ENCODE results near the gene EIF2B5. TPM values are rescaled to one million over a fixed set of nuclear protein-coding genes. Genes with fewer than 3 reads are reported as not detected.

EIF2B5 gene
- total and polyA plus RNA-seq, 2 of the 13 experiments (the other 11 are each of a cell fraction or from before 2014, with no cell fraction given): 38.4 to 60.2 TPM

DNA sequence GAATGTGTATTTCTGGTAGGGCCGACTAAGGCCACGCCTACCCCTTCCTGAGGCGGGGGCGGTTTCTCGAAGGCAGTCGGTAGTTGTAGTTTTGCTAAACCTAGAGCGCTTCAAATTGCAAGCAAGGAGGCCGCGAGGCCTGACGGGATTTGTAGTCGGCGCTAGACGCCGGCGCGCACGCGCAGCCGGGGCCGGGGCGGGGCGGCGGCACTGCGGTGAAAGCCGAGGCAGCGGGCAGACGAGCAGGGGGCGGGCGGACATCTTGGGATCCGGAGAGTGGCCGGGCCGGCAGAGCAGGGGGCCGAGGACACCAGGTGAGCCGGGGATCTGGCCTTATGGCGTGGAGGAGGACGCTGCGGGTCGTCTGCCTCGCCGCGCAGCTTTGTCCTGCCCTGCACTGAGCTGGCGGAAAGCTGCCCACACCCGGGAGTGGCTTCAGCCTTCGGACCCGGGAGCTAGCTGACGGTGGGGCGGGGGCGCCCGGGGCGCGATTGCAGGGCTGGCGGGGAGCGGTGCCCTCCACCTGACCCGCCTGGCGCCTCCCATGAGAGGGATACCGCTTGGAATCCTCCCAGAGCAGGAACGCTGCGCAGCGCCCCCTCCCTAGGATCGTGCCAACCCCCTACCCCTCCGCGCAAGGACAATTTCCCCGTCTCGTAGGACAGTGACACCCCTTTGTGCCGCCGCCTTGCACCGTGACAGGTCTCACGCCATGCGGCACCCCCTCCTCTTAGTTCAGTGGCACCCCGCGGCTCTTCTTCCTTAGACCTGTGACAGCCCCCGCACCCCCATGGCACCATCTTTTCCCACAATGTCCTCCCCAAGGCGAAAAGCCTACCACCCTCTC is 39.7 kb downstream of the EIF2B5 start, which contains the start of gene AP2M1 (continued):
- TF ChIP-seq, protein P1, sequence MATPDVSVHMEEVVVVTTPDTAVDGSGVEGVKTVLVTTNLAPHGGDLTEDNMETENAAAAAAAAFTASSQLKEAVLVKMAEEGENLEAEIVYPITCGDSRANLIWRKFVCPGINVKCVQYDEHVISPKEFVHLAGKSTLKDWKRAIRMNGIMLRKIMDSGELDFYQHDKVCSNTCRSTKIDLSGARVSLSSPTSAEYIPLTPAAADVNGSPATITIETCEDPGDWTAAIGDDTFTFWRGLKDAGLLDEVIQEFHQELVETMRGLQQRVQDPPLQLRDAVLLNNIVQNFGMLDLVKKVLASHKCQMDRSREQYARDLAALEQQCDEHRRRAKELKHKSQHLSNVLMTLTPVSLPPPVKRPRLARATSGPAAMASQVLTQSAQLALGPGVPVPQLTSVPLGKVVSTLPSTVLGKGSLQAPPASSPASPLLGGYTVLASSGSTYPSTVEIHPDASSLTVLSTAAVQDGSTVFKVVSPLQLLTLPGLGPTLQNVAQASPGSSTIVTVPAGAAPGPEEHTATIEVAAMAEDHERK (CRISPR knock-in tag; IDR thresholded peaks at IDR 0.05; ENCODE audit: low read depth): peak; percentile 45; the same call in 1 of the 2 replicates
- TF ChIP-seq, protein P2, sequence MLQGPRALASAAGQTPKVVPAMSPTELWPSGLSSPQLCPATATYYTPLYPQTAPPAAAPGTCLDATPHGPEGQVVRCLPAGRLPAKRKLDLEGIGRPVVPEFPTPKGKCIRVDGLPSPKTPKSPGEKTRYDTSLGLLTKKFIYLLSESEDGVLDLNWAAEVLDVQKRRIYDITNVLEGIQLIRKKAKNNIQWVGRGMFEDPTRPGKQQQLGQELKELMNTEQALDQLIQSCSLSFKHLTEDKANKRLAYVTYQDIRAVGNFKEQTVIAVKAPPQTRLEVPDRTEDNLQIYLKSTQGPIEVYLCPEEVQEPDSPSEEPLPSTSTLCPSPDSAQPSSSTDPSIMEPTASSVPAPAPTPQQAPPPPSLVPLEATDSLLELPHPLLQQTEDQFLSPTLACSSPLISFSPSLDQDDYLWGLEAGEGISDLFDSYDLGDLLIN (CRISPR knock-in tag; IDR thresholded peaks at IDR 0.05; ENCODE audit: borderline replicate concordance): no peak; the same call in 1 of the 2 replicates
- TF ChIP-seq, protein P3, sequence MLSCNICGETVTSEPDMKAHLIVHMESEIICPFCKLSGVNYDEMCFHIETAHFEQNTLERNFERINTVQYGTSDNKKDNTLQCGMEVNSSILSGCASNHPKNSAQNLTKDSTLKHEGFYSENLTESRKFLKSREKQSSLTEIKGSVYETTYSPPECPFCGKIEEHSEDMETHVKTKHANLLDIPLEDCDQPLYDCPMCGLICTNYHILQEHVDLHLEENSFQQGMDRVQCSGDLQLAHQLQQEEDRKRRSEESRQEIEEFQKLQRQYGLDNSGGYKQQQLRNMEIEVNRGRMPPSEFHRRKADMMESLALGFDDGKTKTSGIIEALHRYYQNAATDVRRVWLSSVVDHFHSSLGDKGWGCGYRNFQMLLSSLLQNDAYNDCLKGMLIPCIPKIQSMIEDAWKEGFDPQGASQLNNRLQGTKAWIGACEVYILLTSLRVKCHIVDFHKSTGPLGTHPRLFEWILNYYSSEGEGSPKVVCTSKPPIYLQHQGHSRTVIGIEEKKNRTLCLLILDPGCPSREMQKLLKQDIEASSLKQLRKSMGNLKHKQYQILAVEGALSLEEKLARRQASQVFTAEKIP (CRISPR knock-in tag; IDR thresholded peaks at IDR 0.05; ENCODE audit: borderline replicate concordance): no peak
- TF ChIP-seq POLR2G (IDR thresholded peaks at IDR 0.05; ENCODE audit: low read depth, low read length): peak; percentile 77
- TF ChIP-seq ZNF670 (CRISPR knock-in tag; IDR thresholded peaks at IDR 0.05; ENCODE audit: borderline replicate concordance): no peak; the same call in 1 of the 2 replicates
- TF ChIP-seq, protein P4, sequence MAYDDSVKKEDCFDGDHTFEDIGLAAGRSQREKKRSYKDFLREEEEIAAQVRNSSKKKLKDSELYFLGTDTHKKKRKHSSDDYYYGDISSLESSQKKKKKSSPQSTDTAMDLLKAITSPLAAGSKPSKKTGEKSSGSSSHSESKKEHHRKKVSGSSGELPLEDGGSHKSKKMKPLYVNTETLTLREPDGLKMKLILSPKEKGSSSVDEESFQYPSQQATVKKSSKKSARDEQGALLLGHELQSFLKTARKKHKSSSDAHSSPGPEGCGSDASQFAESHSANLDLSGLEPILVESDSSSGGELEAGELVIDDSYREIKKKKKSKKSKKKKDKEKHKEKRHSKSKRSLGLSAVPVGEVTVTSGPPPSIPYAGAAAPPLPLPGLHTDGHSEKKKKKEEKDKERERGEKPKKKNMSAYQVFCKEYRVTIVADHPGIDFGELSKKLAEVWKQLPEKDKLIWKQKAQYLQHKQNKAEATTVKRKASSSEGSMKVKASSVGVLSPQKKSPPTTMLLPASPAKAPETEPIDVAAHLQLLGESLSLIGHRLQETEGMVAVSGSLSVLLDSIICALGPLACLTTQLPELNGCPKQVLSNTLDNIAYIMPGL (CRISPR knock-in tag; IDR thresholded peaks at IDR 0.05; ENCODE audit: borderline replicate concordance in 1 of 2, low read depth in 1 of 2): peak; percentile 56 to 77; a peak in 3 of 4 replicates
- TF ChIP-seq ZNF703 (CRISPR knock-in tag; IDR thresholded peaks at IDR 0.05; ENCODE audit: borderline replicate concordance): no peak
- peak; percentile 77; the same call in 1 of the 2 replicates for TF ChIP-seq ZFP91 (CRISPR knock-in tag; IDR thresholded peaks at IDR 0.05; ENCODE audit: borderline replicate concordance)
- TF ChIP-seq NCOR1 (IDR thresholded peaks at IDR 0.05; ENCODE audit: borderline replicate concordance, low read length): no peak
- TF ChIP-seq, protein P5, sequence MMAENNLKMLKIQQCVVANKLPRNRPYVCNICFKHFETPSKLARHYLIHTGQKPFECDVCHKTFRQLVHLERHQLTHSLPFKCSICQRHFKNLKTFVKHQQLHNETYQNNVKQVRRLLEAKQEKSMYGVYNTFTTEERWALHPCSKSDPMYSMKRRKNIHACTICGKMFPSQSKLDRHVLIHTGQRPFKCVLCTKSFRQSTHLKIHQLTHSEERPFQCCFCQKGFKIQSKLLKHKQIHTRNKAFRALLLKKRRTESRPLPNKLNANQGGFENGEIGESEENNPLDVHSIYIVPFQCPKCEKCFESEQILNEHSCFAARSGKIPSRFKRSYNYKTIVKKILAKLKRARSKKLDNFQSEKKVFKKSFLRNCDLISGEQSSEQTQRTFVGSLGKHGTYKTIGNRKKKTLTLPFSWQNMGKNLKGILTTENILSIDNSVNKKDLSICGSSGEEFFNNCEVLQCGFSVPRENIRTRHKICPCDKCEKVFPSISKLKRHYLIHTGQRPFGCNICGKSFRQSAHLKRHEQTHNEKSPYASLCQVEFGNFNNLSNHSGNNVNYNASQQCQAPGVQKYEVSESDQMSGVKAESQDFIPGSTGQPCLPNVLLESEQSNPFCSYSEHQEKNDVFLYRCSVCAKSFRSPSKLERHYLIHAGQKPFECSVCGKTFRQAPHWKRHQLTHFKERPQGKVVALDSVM (CRISPR knock-in tag; IDR thresholded peaks at IDR 0.05): no peak
- no peak for TF ChIP-seq ASH2L (IDR thresholded peaks at IDR 0.05; ENCODE audit: insufficient read length, low read depth, low read length)
